Vagina (tissue), 2 donors: ENCODE data around the gene TEX19.

Experiments
- CTCF ChIP-seq, 3 experiments: fragments of 450-650 bp in 2 of 3; fragments of 200-600 bp in 1 of 3; sonication (generic) in 1 of 3; IDR thresholded peaks; one replicate each; pipeline ENCODE4 v1.5.1; 2017 to 2019; ENCODE audit warnings: antibody characterized with exemption in 3 of 3, mild to moderate bottlenecking in 2 of 3, moderate library complexity in 2 of 3
- POLR2A ChIP-seq, 2 donors: fragments of 450-650 bp; IDR thresholded peaks; one replicate each; pipeline ENCODE4 v1.6.1; 2017; ENCODE audit warnings: antibody characterized with exemption in 2 of 2, mild to moderate bottlenecking in 2 of 2, moderate library complexity in 2 of 2

- TF ChIP-seq CTCF (IDR thresholded peaks at IDR 0.05): no peak
- TF ChIP-seq POLR2A (IDR thresholded peaks at IDR 0.05): no peak
Measured at GRCh38 chr17:82390860-82391435, 31.9 kb downstream of the TEX19 start.
